ENCODE data around the gene VARS2.

DNA sequence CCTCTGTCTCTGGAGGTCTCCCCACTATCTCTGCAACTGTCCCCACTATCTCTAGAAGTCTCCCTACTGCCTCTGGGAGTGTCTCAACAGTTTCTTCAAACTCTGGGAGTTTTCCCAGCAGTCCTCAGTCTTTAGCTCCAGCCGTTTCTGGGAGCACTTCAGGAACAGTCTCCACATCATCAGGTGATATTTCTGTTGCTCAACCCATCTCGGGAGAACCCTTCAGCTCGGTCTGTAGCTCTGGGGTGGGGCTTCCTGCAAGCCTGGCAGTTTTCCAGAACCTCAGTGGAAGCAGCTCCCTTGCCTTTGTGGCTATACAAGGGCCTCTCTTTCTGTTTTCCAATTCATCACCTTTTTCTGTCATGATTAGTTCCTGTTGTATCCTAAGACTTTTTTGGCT lies 21.0 kb downstream of the VARS2 start:
- no peak for TF ChIP-seq POLR2AphosphoS5 (IDR thresholded peaks at IDR 0.05; ENCODE audit: low read depth, low read length)
- TF ChIP-seq, protein P1, sequence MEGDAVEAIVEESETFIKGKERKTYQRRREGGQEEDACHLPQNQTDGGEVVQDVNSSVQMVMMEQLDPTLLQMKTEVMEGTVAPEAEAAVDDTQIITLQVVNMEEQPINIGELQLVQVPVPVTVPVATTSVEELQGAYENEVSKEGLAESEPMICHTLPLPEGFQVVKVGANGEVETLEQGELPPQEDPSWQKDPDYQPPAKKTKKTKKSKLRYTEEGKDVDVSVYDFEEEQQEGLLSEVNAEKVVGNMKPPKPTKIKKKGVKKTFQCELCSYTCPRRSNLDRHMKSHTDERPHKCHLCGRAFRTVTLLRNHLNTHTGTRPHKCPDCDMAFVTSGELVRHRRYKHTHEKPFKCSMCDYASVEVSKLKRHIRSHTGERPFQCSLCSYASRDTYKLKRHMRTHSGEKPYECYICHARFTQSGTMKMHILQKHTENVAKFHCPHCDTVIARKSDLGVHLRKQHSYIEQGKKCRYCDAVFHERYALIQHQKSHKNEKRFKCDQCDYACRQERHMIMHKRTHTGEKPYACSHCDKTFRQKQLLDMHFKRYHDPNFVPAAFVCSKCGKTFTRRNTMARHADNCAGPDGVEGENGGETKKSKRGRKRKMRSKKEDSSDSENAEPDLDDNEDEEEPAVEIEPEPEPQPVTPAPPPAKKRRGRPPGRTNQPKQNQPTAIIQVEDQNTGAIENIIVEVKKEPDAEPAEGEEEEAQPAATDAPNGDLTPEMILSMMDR (IDR thresholded peaks at IDR 0.05) = no peak
- no peak for TF ChIP-seq JUND (IDR thresholded peaks at IDR 0.05)
- TF ChIP-seq FOXM1 (IDR thresholded peaks at IDR 0.05; ENCODE audit: low read depth) = no peak
- TF ChIP-seq, protein P2, sequence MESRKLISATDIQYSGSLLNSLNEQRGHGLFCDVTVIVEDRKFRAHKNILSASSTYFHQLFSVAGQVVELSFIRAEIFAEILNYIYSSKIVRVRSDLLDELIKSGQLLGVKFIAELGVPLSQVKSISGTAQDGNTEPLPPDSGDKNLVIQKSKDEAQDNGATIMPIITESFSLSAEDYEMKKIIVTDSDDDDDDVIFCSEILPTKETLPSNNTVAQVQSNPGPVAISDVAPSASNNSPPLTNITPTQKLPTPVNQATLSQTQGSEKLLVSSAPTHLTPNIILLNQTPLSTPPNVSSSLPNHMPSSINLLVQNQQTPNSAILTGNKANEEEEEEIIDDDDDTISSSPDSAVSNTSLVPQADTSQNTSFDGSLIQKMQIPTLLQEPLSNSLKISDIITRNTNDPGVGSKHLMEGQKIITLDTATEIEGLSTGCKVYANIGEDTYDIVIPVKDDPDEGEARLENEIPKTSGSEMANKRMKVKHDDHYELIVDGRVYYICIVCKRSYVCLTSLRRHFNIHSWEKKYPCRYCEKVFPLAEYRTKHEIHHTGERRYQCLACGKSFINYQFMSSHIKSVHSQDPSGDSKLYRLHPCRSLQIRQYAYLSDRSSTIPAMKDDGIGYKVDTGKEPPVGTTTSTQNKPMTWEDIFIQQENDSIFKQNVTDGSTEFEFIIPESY (IDR thresholded peaks at IDR 0.05; ENCODE audit: borderline replicate concordance, low read depth) = no peak
- TF ChIP-seq MEF2A (IDR thresholded peaks at IDR 0.05; ENCODE audit: borderline replicate concordance, low read depth) = no peak
- no peak for TF ChIP-seq MXI1 (IDR thresholded peaks at IDR 0.05; ENCODE audit: low read depth, low read length)
- TF ChIP-seq, protein P3, sequence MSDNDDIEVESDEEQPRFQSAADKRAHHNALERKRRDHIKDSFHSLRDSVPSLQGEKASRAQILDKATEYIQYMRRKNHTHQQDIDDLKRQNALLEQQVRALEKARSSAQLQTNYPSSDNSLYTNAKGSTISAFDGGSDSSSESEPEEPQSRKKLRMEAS (IDR thresholded peaks at IDR 0.05; ENCODE audit: low read depth) = no peak
